GM23338 (cell line): ENCODE measurements around the gene ZBTB9. TPM values are rescaled to one million over a fixed set of nuclear protein-coding genes. Genes with fewer than 3 reads are reported as not detected.

Experiments used
- ATAC-seq: fragments of 200-7000 bp; cut with Tn5 transposase; 3 replicates; pipeline ENCODE4 v1.9.1; 2020
- DNase-seq: peaks from one replicate; pipeline ENCODE4 v3.0.0-alpha.2; 2015; ENCODE audit warnings: low spot score
- H2AFZ ChIP-seq: fragments of 200-600 bp; sonication (generic); 2 replicates; pipeline ENCODE4 v1.8.0; 2016; ENCODE audit warnings: antibody characterized with exemption, mild to moderate bottlenecking, moderate library complexity
- H3F3A ChIP-seq: fragments of 200-600 bp; sonication (generic); replicated peaks from 2 replicates; pipeline ENCODE4 v1.8.0; 2017; ENCODE audit warnings: antibody characterized with exemption, mixed run types, low read depth
- H3K27ac ChIP-seq: fragments of 200-600 bp; sonication (generic); 2 replicates; pipeline ENCODE4 v1.6.1; 2016; ENCODE audit warnings: low read depth
- H3K27me3 ChIP-seq: fragments of 200-600 bp; sonication (generic); 2 replicates; pipeline ENCODE4 v1.8.0; 2016; ENCODE audit warnings: mild to moderate bottlenecking, mixed run types, moderate library complexity; ENCODE audit not compliant: insufficient read depth
- H3K36me3 ChIP-seq: fragments of 200-600 bp; sonication (generic); 2 replicates; pipeline ENCODE4 v1.8.0; 2016; ENCODE audit warnings: mild to moderate bottlenecking; ENCODE audit not compliant: insufficient read depth
- H3K4me1 ChIP-seq: fragments of 200-600 bp; sonication (generic); 2 replicates; pipeline ENCODE4 v1.8.0; 2016; ENCODE audit warnings: mild to moderate bottlenecking, moderate library complexity; ENCODE audit not compliant: insufficient read depth
- H3K4me2 ChIP-seq: fragments of 200-600 bp; sonication (generic); 2 replicates; pipeline ENCODE4 v1.7.1; 2017; ENCODE audit warnings: mixed run types
- H3K4me3 ChIP-seq: fragments of 200-600 bp; sonication (generic); 2 replicates; pipeline ENCODE4 v1.6.1; 2016; ENCODE audit warnings: mixed run types
- H3K79me2 ChIP-seq: fragments of 200-600 bp; sonication (generic); replicated peaks from 2 replicates; pipeline ENCODE4 v1.8.0; 2017; ENCODE audit warnings: mild to moderate bottlenecking; ENCODE audit not compliant: insufficient read depth
- H3K9me2 ChIP-seq: fragments of 200-600 bp; sonication (generic); 2 replicates; pipeline ENCODE4 v1.8.0; 2017; ENCODE audit not compliant: insufficient read depth
- H4K20me1 ChIP-seq: fragments of 200-600 bp; sonication (generic); replicated peaks from 2 replicates; pipeline ENCODE4 v1.8.0; 2017; ENCODE audit warnings: mild to moderate bottlenecking; ENCODE audit not compliant: insufficient read depth
- H3K27ac Mint-ChIP-seq: 2 replicates; pipeline ENCODE4 v1.8.0; 2020; ENCODE audit warnings: inconsistent platforms, mild to moderate bottlenecking, moderate library complexity, mixed read lengths
- H3K27me3 Mint-ChIP-seq: 3 replicates; pipeline ENCODE4 v1.8.0; 2022; ENCODE audit warnings: low read depth, mild to moderate bottlenecking, moderate library complexity, mixed read lengths, inconsistent platforms; ENCODE audit not compliant: insufficient read depth, poor library complexity
- H3K36me3 Mint-ChIP-seq: 3 replicates; pipeline ENCODE4 v1.8.0; 2021; ENCODE audit warnings: low read depth, mild to moderate bottlenecking, inconsistent platforms, moderate library complexity, mixed read lengths
- H3K4me1 Mint-ChIP-seq: 3 replicates; pipeline ENCODE4 v1.8.0; 2020; ENCODE audit warnings: mild to moderate bottlenecking, inconsistent platforms, mixed read lengths
- H3K4me3 Mint-ChIP-seq: 3 replicates; pipeline ENCODE4 v1.8.0; 2021; ENCODE audit warnings: moderate library complexity, mild to moderate bottlenecking, inconsistent platforms, mixed read lengths
- H3K9me3 Mint-ChIP-seq: 3 replicates; pipeline ENCODE4 v1.8.0; 2020; ENCODE audit warnings: moderate library complexity, mild to moderate bottlenecking, inconsistent platforms, mixed read lengths
- CREB1 ChIP-seq: fragments of 250-450 bp; sonication (Bioruptor Pico); IDR thresholded peaks from 2 replicates; pipeline ENCODE4 v1.5.0; 2020; ENCODE audit warnings: low read depth, mild to moderate bottlenecking, moderate library complexity
- ETS1 ChIP-seq: IDR thresholded peaks from 2 replicates; pipeline ENCODE4 v1.6.1; 2016; ENCODE audit warnings: antibody characterized with exemption
- EZH2 ChIP-seq: fragments of 200-600 bp; sonication (generic); IDR thresholded peaks from one replicate; pipeline ENCODE4 v1.8.0; 2017; ENCODE audit warnings: antibody characterized with exemption, mild to moderate bottlenecking, low read depth; ENCODE audit not compliant: unreplicated experiment
- EZH2phosphoT487 ChIP-seq: fragments of 200-600 bp; sonication (generic); IDR thresholded peaks from one replicate; pipeline ENCODE4 v1.8.1; 2018; ENCODE audit warnings: antibody characterized with exemption; ENCODE audit not compliant: unreplicated experiment
- JUNB ChIP-seq: IDR thresholded peaks from one replicate; pipeline ENCODE4 v1.6.1; 2016; ENCODE audit warnings: antibody characterized with exemption; ENCODE audit not compliant: unreplicated experiment
- NANOG ChIP-seq: IDR thresholded peaks from 2 replicates; pipeline ENCODE4 v1.6.1; 2016; ENCODE audit warnings: antibody characterized with exemption, borderline replicate concordance
- POLR2AphosphoS5 ChIP-seq: IDR thresholded peaks from 2 replicates; pipeline ENCODE4 v1.6.1; 2016; ENCODE audit warnings: antibody characterized with exemption, low read depth
- STAT1 ChIP-seq: IDR thresholded peaks from one replicate; pipeline ENCODE4 v1.6.1; 2016; ENCODE audit warnings: antibody characterized with exemption; ENCODE audit not compliant: unreplicated experiment
- ZNF331 ChIP-seq: fragments of 250-450 bp; sonication (Bioruptor Pico); IDR thresholded peaks from 2 replicates; pipeline ENCODE4 v1.5.0; 2020; ENCODE audit warnings: low read depth, mild to moderate bottlenecking, moderate library complexity
- polyA plus RNA-seq: library from polyadenylated mRNA; unstranded; fragments of >200 nt; fragmentation: Nextera tagmentation; extraction: Ambion mirVana; gene quantifications from 2 replicates; pipeline ENCODE4 v1.2.1, GENCODE V29; 2016
- total RNA-seq: library from RNA; depleted of rRNA; stranded (reverse); fragments of >200 nt; shearing (Covaris generic); gene quantifications from 2 replicates; pipeline ENCODE4 v1.2.3, GENCODE V29; 2014
- TF ChIP-seq, protein P1 (sequence below): fragments of 250-450 bp; sonication (Bioruptor Pico); IDR thresholded peaks from 2 replicates; pipeline ENCODE4 v1.5.0; 2020; ENCODE audit warnings: mild to moderate bottlenecking, moderate library complexity
- TF ChIP-seq, protein P2 (sequence below): IDR thresholded peaks from one replicate; pipeline ENCODE4 v1.6.1; 2018; ENCODE audit warnings: antibody characterized with exemption; ENCODE audit not compliant: unreplicated experiment
- TF ChIP-seq, protein P3 (sequence below), 2 experiments: fragments of 200-600 bp in 1 of 2; sonication (generic) in 1 of 2; conservative IDR thresholded peaks; 2 replicates each; pipeline versions ENCODE4 v1.5.1 to v1.6.1; 2016 to 2017; ENCODE audit warnings: antibody characterized with exemption in 2 of 2, low read depth in 2 of 2, mild to moderate bottlenecking in 2 of 2, moderate library complexity in 1 of 2

The ZBTB9 gene
- total and polyA plus RNA-seq, 2 experiments from 2014 or later: 13.5 to 17.9 TPM

- H3K27ac Mint-ChIP-seq: peak overlapping the region; percentile 90
- no peaks in the 10 kb centered on the region for H3K9me3 Mint-ChIP-seq
- H3K4me3 Mint-ChIP-seq: peak overlapping the region; percentile 80
- no peak for TF ChIP-seq ETS1
- no peak for TF ChIP-seq EZH2
- no peak for TF ChIP-seq EZH2phosphoT487
- no peak for TF ChIP-seq CREB1 (CRISPR knock-in tag)
- no peak for TF ChIP-seq JUNB
- no peak for TF ChIP-seq POLR2AphosphoS5
- TF ChIP-seq, protein P1, sequence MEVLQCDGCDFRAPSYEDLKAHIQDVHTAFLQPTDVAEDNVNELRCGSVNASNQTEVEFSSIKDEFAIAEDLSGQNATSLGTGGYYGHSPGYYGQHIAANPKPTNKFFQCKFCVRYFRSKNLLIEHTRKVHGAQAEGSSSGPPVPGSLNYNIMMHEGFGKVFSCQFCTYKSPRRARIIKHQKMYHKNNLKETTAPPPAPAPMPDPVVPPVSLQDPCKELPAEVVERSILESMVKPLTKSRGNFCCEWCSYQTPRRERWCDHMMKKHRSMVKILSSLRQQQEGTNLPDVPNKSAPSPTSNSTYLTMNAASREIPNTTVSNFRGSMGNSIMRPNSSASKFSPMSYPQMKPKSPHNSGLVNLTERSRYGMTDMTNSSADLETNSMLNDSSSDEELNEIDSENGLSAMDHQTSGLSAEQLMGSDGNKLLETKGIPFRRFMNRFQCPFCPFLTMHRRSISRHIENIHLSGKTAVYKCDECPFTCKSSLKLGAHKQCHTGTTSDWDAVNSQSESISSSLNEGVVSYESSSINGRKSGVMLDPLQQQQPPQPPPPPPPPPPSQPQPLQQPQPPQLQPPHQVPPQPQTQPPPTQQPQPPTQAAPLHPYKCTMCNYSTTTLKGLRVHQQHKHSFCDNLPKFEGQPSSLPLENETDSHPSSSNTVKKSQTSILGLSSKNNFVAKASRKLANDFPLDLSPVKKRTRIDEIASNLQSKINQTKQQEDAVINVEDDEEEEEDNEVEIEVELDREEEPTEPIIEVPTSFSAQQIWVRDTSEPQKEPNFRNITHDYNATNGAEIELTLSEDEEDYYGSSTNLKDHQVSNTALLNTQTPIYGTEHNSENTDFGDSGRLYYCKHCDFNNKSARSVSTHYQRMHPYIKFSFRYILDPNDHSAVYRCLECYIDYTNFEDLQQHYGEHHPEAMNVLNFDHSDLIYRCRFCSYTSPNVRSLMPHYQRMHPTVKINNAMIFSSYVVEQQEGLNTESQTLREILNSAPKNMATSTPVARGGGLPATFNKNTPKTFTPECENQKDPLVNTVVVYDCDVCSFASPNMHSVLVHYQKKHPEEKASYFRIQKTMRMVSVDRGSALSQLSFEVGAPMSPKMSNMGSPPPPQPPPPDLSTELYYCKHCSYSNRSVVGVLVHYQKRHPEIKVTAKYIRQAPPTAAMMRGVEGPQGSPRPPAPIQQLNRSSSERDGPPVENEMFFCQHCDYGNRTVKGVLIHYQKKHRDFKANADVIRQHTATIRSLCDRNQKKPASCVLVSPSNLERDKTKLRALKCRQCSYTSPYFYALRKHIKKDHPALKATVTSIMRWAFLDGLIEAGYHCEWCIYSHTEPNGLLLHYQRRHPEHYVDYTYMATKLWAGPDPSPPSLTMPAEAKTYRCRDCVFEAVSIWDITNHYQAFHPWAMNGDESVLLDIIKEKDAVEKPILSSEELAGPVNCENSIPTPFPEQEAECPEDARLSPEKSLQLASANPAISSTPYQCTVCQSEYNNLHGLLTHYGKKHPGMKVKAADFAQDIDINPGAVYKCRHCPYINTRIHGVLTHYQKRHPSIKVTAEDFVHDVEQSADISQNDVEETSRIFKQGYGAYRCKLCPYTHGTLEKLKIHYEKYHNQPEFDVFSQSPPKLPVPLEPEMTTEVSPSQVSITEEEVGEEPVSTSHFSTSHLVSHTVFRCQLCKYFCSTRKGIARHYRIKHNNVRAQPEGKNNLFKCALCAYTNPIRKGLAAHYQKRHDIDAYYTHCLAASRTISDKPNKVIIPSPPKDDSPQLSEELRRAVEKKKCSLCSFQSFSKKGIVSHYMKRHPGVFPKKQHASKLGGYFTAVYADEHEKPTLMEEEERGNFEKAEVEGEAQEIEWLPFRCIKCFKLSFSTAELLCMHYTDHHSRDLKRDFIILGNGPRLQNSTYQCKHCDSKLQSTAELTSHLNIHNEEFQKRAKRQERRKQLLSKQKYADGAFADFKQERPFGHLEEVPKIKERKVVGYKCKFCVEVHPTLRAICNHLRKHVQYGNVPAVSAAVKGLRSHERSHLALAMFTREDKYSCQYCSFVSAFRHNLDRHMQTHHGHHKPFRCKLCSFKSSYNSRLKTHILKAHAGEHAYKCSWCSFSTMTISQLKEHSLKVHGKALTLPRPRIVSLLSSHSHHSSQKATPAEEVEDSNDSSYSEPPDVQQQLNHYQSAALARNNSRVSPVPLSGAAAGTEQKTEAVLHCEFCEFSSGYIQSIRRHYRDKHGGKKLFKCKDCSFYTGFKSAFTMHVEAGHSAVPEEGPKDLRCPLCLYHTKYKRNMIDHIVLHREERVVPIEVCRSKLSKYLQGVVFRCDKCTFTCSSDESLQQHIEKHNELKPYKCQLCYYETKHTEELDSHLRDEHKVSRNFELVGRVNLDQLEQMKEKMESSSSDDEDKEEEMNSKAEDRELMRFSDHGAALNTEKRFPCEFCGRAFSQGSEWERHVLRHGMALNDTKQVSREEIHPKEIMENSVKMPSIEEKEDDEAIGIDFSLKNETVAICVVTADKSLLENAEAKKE: no peak
- TF ChIP-seq STAT1: no peak
- TF ChIP-seq NANOG: no peak
- TF ChIP-seq, protein P2, sequence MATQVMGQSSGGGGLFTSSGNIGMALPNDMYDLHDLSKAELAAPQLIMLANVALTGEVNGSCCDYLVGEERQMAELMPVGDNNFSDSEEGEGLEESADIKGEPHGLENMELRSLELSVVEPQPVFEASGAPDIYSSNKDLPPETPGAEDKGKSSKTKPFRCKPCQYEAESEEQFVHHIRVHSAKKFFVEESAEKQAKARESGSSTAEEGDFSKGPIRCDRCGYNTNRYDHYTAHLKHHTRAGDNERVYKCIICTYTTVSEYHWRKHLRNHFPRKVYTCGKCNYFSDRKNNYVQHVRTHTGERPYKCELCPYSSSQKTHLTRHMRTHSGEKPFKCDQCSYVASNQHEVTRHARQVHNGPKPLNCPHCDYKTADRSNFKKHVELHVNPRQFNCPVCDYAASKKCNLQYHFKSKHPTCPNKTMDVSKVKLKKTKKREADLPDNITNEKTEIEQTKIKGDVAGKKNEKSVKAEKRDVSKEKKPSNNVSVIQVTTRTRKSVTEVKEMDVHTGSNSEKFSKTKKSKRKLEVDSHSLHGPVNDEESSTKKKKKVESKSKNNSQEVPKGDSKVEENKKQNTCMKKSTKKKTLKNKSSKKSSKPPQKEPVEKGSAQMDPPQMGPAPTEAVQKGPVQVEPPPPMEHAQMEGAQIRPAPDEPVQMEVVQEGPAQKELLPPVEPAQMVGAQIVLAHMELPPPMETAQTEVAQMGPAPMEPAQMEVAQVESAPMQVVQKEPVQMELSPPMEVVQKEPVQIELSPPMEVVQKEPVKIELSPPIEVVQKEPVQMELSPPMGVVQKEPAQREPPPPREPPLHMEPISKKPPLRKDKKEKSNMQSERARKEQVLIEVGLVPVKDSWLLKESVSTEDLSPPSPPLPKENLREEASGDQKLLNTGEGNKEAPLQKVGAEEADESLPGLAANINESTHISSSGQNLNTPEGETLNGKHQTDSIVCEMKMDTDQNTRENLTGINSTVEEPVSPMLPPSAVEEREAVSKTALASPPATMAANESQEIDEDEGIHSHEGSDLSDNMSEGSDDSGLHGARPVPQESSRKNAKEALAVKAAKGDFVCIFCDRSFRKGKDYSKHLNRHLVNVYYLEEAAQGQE: no peak
- TF ChIP-seq, protein P3, sequence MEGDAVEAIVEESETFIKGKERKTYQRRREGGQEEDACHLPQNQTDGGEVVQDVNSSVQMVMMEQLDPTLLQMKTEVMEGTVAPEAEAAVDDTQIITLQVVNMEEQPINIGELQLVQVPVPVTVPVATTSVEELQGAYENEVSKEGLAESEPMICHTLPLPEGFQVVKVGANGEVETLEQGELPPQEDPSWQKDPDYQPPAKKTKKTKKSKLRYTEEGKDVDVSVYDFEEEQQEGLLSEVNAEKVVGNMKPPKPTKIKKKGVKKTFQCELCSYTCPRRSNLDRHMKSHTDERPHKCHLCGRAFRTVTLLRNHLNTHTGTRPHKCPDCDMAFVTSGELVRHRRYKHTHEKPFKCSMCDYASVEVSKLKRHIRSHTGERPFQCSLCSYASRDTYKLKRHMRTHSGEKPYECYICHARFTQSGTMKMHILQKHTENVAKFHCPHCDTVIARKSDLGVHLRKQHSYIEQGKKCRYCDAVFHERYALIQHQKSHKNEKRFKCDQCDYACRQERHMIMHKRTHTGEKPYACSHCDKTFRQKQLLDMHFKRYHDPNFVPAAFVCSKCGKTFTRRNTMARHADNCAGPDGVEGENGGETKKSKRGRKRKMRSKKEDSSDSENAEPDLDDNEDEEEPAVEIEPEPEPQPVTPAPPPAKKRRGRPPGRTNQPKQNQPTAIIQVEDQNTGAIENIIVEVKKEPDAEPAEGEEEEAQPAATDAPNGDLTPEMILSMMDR (conservative IDR thresholded peaks at IDR 0.05; ENCODE audit: low read depth in 2 of 2): no peak
- no peak for TF ChIP-seq ZNF331 (CRISPR knock-in tag)
- Histone ChIP-seq H2AFZ (no peak overlapping the region), H3K9me2 (no peaks in the 10 kb centered on the region), H3K4me1 (peaks cover 65% of the 10 kb centered on the region), H3K79me2 (peaks cover 62% of the 10 kb centered on the region), H3K4me3 (no peak overlapping the region; the same call in 1 of the 2 replicates), H3K27me3 (no peaks in the 10 kb centered on the region), H3K27ac (peak overlapping the region; percentile 100; the same call in 1 of the 2 replicates), H3K36me3 (0 out of 2 replicates have a peak, but pooled peaks cover under 1% of the 10 kb centered on the region), H4K20me1 (no peaks in the 10 kb centered on the region; the same call in 1 of the 2 replicates), H3F3A (peaks cover 26% of the 10 kb centered on the region), H3K4me2 (peak overlapping the region; percentile 90)
- no peak for DNase-seq
- peaks cover 67% of the 10 kb centered on the region for H3K4me1 Mint-ChIP-seq
- peaks cover 26% of the 10 kb centered on the region for H3K36me3 Mint-ChIP-seq
- peaks cover 29% of the 10 kb centered on the region for H3K27me3 Mint-ChIP-seq
- ATAC-seq: no peak
Observed at GRCh38 chr6:33429750-33430052, 24.7 kb upstream of the ZBTB9 start.
